ENCODE results near the gene DDR1.
"Not testable (repeated sequence)": the region's sequence is repeated elsewhere in the genome, so short reads cannot be mapped to it uniquely, and the experiment has no call there.

DDR1 gene

GRCh38 chr6:30883685-30884520, at the start of gene DDR1:
Gene DDR1, plus strand, starts transcription at chr6:30884519. Its CDS starts 4,211 bp downstream, at chr6:30888730.
- peak in 1 of 2 experiments; percentile 25 for DNase-seq

- DNase-seq = no peak
These were observed 49.7 kb upstream of the DDR1 start for GRCh38 chr6:30834646-30835045.

- no peak for DNase-seq
These were observed 48.7 kb upstream of the DDR1 start for GRCh38 chr6:30835576-30835975.

DNA sequence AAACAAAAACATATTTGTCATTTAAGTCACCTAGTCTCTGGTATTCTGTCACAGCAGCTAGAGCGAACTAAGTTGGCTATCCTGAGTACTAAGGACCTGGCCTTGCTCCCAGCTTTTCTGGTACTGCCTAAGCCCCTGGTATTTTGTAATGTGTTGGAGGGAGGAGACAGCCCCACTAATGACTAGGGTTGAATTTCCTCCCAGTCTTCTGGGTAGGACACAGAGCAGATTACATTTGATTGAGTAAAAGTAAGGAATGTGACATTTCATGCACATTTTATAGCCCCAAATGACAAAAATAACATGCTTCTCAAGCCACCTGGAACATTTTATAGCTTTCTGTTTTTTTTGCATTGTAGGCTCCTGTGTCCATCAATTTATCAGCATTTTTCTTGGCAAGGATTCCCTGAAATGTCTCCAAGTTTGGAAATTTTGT, 47.9 kb upstream of the DDR1 start:
- DNase-seq = no peak

DNA sequence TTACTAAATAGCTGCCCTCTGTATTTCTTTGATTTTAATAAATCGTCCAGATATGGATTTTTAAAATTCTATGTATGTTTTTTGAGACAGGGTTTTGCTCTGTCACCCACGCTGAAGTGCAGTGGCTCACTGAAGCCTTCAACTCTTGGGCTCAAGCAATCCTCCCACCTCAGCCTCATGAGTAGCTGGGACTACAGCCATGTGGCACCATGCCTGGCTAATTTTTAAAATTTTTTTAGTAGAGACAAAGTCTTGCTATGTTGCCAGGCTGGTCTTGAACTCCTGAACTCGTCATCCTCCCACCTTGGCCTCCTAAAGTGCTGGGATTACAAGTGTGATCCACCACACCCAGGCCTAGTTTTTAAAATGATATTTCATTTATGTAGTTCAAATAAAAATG, 47.4 kb upstream of the DDR1 start:
- DNase-seq = no peak

GRCh38 chr6:30837432-30837831, 46.9 kb upstream of the DDR1 start:
- DNase-seq = no peak

- DNase-seq = no peak
These were observed 46.4 kb upstream of the DDR1 start for GRCh38 chr6:30837870-30838269.

GRCh38 chr6:30839671-30840070, 44.6 kb upstream of the DDR1 start:
- no peak for DNase-seq

DNA sequence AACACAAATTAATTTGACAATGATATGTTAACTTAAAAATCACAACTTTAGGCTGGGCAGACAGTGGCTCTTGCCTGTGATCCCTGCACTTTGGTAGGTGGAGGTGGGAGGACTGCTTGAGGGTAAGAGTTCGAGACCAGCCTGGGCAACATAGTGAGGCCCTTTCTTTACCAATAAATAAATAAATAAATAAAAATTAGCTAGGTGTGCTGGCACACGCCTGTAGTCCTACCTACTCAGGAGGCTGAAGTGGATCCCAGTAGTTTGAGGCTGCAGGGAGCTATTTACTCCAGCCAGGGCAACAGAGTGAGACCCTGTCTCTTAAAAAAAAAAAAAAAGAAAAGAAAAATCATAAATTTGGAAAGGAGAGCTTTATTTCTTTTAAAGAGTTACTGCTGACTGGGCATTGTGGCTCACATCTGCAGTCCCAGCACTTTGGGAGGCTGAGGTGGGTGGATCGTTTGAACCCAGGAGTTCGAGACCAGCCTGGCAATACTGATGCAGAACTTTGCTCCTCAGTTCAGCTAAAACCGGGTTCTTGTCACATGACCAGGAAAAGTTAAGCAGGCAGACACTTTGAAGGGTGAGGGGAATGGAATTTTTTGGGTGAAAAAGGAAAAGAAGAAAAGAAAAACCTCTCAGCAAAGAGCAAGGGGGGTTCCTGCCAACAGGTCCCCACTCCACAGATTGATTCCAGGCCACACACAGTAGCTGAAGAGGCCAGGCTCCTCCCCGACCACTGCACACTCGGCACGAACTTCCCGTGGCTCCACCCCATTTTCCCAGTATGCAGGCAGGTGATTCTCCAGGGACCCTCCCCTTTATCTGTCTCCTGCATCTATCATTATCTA, 44.0 kb upstream of the DDR1 start:
- no peak for DNase-seq

- no peak for DNase-seq
These were observed 43.2 kb upstream of the DDR1 start for GRCh38 chr6:30840935-30841643.

GRCh38 chr6:30841644-30842504, 42.4 kb upstream of the DDR1 start:
- DNase-seq = no peak

GRCh38 chr6:30842754-30843610, 41.3 kb upstream of the DDR1 start:
- DNase-seq = no peak

DNA sequence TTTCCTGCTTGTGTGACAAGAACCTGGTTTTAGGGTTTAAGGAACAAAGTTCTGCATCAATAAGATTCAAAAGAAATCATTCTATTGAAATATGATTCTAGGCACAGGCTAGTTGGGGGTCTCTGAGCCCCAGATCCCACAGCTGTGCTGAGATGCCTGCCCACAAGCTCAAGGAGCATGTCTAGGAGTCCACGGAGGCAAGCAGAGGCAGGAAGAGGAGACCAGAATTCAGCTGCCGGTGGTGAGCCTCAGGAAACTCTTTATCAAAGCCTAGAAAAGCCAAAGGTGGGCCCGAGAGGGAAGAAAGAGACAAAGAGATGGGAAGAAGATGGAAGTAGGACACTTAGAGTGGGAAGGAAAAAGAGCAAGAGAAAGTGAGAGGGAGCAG, 40.7 kb upstream of the DDR1 start:
- no peak for DNase-seq

GRCh38 chr6:30844118-30844535, 40.2 kb upstream of the DDR1 start:
- DNase-seq = peak in 1 of 2 experiments; percentile 48

- no peak for DNase-seq
These were observed 39.1 kb upstream of the DDR1 start for GRCh38 chr6:30845183-30845582.

- DNase-seq = no peak
These were observed 36.8 kb upstream of the DDR1 start for GRCh38 chr6:30847421-30847970.

GRCh38 chr6:30847971-30848436, 36.3 kb upstream of the DDR1 start:
- no peak for DNase-seq

- DNase-seq = no peak
These were observed 34.2 kb upstream of the DDR1 start for GRCh38 chr6:30849903-30850651.

GRCh38 chr6:30852459-30852858, 31.9 kb upstream of the DDR1 start:
- DNase-seq = not testable (repeated sequence)

Measured in SW 1271 (cell line).